Measurements from ENCODE around the gene PGAM2. TPM values are rescaled to one million over a fixed set of nuclear protein-coding genes. Genes with fewer than 3 reads are reported as not detected.

The PGAM2 gene
- total RNA-seq, 1 experiment from 2014 or later: 0.27 TPM

DNA sequence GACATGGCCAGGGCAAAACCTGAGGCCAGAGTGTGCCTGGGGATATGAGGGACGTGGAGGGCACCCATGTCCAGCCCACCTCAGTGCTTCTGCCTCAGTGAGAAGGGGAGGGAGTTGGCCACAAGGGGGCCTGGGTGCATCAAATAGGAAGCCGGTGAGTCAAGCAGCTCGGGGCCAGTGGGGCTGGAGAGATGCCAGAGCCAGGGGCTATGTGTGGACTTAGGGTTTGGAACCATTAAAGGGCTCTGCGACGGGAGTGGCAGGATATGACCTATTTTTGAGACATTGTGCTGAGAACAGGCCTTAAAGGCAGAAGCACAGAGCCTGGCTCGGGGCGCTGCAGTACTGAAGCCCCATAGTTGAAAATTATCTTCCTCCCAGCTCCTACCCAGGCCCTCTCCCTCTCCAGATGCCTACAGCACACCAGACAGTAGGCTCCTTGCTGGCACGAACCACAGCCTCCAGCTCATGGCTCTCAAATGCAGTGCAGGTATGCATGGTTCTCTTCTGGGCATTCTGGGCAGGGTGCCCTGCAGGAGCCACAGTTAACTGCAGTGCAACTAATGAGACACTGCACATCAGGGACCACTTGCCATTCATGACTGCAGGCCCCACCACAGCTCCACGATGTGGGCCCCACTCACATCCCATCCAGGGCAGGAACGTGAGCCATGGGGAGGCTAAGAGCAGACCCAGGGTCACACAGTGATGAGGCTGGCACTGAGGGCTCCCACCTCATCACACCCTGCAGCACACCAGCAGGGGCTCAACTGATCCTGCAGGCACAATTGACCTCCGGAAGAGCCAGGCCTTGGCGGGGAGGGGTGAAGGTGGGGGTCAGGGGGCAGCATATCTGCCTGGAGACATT, 7.2 kb upstream of the PGAM2 start:
- DNase-seq (ENCODE audit: low read depth, low spot score): peak; percentile 48
- ATAC-seq: peak; percentile 84
- intact Hi-C loops (cut with micrococcal nuclease): loop anchor here (1.0 kb wide), 1 partner anchor 124 kb away; no protein-coding TSS in a partner anchor
- POLR2A ChIA-PET: no interaction called here
- CTCF ChIA-PET: interaction anchor here (0.6 to 1.7 kb wide), 6 partner anchors 9 to 661 kb away, joined by 3 to 8 read pairs (median 4); no protein-coding TSS in a partner anchor
- peaks cover 9 to 20% of the 10 kb centered on the region in 2 experiments; a peak in 3 of 4 replicates for H3K36me3 ChIP-seq (ENCODE audit: control insufficient read depth in 1 of 2, insufficient read depth in 2 of 2, low read length in 2 of 2)
- peaks cover 11 to 33% of the 10 kb centered on the region in 2 experiments for H3K4me1 ChIP-seq (ENCODE audit: control insufficient read depth in 1 of 2, insufficient read depth in 2 of 2, low read length in 2 of 2)
- no peaks in the 10 kb centered on the region for H3K9me2 ChIP-seq (ENCODE audit: insufficient read depth)
- H3K79me2 ChIP-seq (ENCODE audit: insufficient read depth, low read length): no peaks in the 10 kb centered on the region
- RAD21 ChIA-PET (ENCODE audit: low non-redundant PET in 1 of 2, low total read pairs in 2 of 2, uncharacterized antibody in 2 of 2, unreplicated experiment in 2 of 2): no interaction called here
- TF ChIP-seq POLR2A (IDR thresholded peaks at IDR 0.05; ENCODE audit: borderline replicate concordance, extremely low read depth, insufficient read depth, insufficient read length): no peak
- no peak for TF ChIP-seq SIN3A (IDR thresholded peaks at IDR 0.05; ENCODE audit: low read depth)
- peak; percentile 57 to 83 (median 72); a peak in 5 of 6 replicates for TF ChIP-seq CTCF (IDR thresholded peaks at IDR 0.05 in 2 of 3, conservative IDR thresholded peaks at IDR 0.05 in 1 of 3; ENCODE audit: borderline replicate concordance in 1 of 3, insufficient read depth in 1 of 3, low read depth in 2 of 3, low read length in 2 of 3)
- peak; percentile 48; the same call in 1 of the 2 replicates for TF ChIP-seq POLR2AphosphoS5 (IDR thresholded peaks at IDR 0.05; ENCODE audit: low read depth, low read length)
- peak; percentile 41 for TF ChIP-seq TCF7L2 (IDR thresholded peaks at IDR 0.05; ENCODE audit: borderline replicate concordance, extremely low read depth, insufficient read depth, insufficient read length)
- TF ChIP-seq REST (IDR thresholded peaks at IDR 0.05; ENCODE audit: low read depth): no peak
- peak; percentile 69 for TF ChIP-seq RAD21 (IDR thresholded peaks at IDR 0.05; ENCODE audit: low read depth)
- H2AFZ ChIP-seq (ENCODE audit: low read depth, low read length, poor library complexity, severe bottlenecking): no peak overlapping the region
- no peaks in the 10 kb centered on the region for H3K27me3 ChIP-seq (ENCODE audit: insufficient read depth, low read length)
- H3K9me3 ChIP-seq (ENCODE audit: control insufficient read depth in 1 of 2, insufficient read depth in 1 of 2, low read depth in 1 of 2, low read length in 2 of 2): no peaks in the 10 kb centered on the region
- no peak overlapping the region for H3K4me3 ChIP-seq (replicated peaks in 1 of 2; ENCODE audit: low read depth in 1 of 2, low read length in 2 of 2)
- peak overlapping the region; percentile 51 for H3K4me2 ChIP-seq (ENCODE audit: low read length)
- H4K20me1 ChIP-seq (ENCODE audit: insufficient read depth): no peaks in the 10 kb centered on the region
- H3K9ac ChIP-seq (ENCODE audit: low read length): 0 out of 2 replicates have a peak overlapping the region, but pooled peaks have one; percentile 11
- no TSS peak for BruUV-seq (replicated peaks)
- H3K27ac ChIP-seq (ENCODE audit: low read depth, low read length): peak overlapping the region; percentile 45

Data from HCT116 (cell line).